Measurements from ENCODE around the gene ZNF507. TPM values are rescaled to one million over a fixed set of nuclear protein-coding genes. Genes with fewer than 3 reads are reported as not detected.

Gene ZNF507
- total RNA-seq, 1 donor from 2014 or later = 22.2 TPM

- Mint-ChIP-seq H3K27ac (ENCODE audit: unreplicated experiment) (no peak overlapping the region), H3K9me3 (ENCODE audit: unreplicated experiment) (no peaks in the 10 kb centered on the region), H3K4me3 (ENCODE audit: unreplicated experiment) (no peak overlapping the region), H3K27me3 (ENCODE audit: unreplicated experiment) (peaks cover 2% of the 10 kb centered on the region), H3K36me3 (ENCODE audit: low read depth, unreplicated experiment) (no peaks in the 10 kb centered on the region), H3K4me1 (ENCODE audit: unreplicated experiment) (no peaks in the 10 kb centered on the region)
- TF ChIP-seq CTCF (IDR thresholded peaks at IDR 0.05; ENCODE audit: unreplicated experiment) = no peak
- DNase-seq (ENCODE audit: low spot score) = no peak
These were observed 43.0 kb downstream of the ZNF507 start for GRCh38 chr19:32388393-32388855.

GRCh38 chr19:32392901-32393300 is 47.5 kb downstream of the ZNF507 start:
- TF ChIP-seq CTCF (IDR thresholded peaks at IDR 0.05; ENCODE audit: unreplicated experiment) = no peak
- DNase-seq (ENCODE audit: low spot score) = no peak
- H3K4me3 Mint-ChIP-seq (ENCODE audit: unreplicated experiment) = no peak overlapping the region
- H3K9me3 Mint-ChIP-seq (ENCODE audit: unreplicated experiment) = no peaks in the 10 kb centered on the region
- H3K27ac Mint-ChIP-seq (ENCODE audit: unreplicated experiment) = no peak overlapping the region
- H3K36me3 Mint-ChIP-seq (ENCODE audit: low read depth, unreplicated experiment) = no peaks in the 10 kb centered on the region
- no peaks in the 10 kb centered on the region for H3K4me1 Mint-ChIP-seq (ENCODE audit: unreplicated experiment)
- H3K27me3 Mint-ChIP-seq (ENCODE audit: unreplicated experiment) = peaks cover 2% of the 10 kb centered on the region

GRCh38 chr19:32396046-32396652 is 50.7 kb downstream of the ZNF507 start:
- no peaks in the 10 kb centered on the region for H3K36me3 Mint-ChIP-seq (ENCODE audit: low read depth, unreplicated experiment)
- peaks cover 4% of the 10 kb centered on the region for H3K27me3 Mint-ChIP-seq (ENCODE audit: unreplicated experiment)
- H3K4me3 Mint-ChIP-seq (ENCODE audit: unreplicated experiment) = no peak overlapping the region
- no peaks in the 10 kb centered on the region for H3K9me3 Mint-ChIP-seq (ENCODE audit: unreplicated experiment)
- no peak for DNase-seq (ENCODE audit: low spot score)
- H3K27ac Mint-ChIP-seq (ENCODE audit: unreplicated experiment) = no peak overlapping the region
- no peaks in the 10 kb centered on the region for H3K4me1 Mint-ChIP-seq (ENCODE audit: unreplicated experiment)
- no peak for TF ChIP-seq CTCF (IDR thresholded peaks at IDR 0.05; ENCODE audit: unreplicated experiment)

- Mint-ChIP-seq H3K27me3 (ENCODE audit: unreplicated experiment) (peaks cover 6% of the 10 kb centered on the region), H3K27ac (ENCODE audit: unreplicated experiment) (no peak overlapping the region), H3K4me3 (ENCODE audit: unreplicated experiment) (no peak overlapping the region), H3K4me1 (ENCODE audit: unreplicated experiment) (no peaks in the 10 kb centered on the region), H3K36me3 (ENCODE audit: low read depth, unreplicated experiment) (no peaks in the 10 kb centered on the region), H3K9me3 (ENCODE audit: unreplicated experiment) (no peaks in the 10 kb centered on the region)
- DNase-seq (ENCODE audit: low spot score) = no peak
- no peak for TF ChIP-seq CTCF (IDR thresholded peaks at IDR 0.05; ENCODE audit: unreplicated experiment)
These were observed 52.3 kb downstream of the ZNF507 start for GRCh38 chr19:32397671-32398101.

- DNase-seq (ENCODE audit: low spot score) = no peak
- Mint-ChIP-seq H3K4me3 (ENCODE audit: unreplicated experiment) (no peak overlapping the region), H3K36me3 (ENCODE audit: low read depth, unreplicated experiment) (peaks cover 6% of the 10 kb centered on the region), H3K27ac (ENCODE audit: unreplicated experiment) (no peak overlapping the region), H3K9me3 (ENCODE audit: unreplicated experiment) (no peaks in the 10 kb centered on the region), H3K27me3 (ENCODE audit: unreplicated experiment) (peaks cover 11% of the 10 kb centered on the region), H3K4me1 (ENCODE audit: unreplicated experiment) (peaks cover 12% of the 10 kb centered on the region)
- TF ChIP-seq CTCF (IDR thresholded peaks at IDR 0.05; ENCODE audit: unreplicated experiment) = no peak
These were observed 56.6 kb downstream of the ZNF507 start for GRCh38 chr19:32401992-32402391.

Measured in endothelial cell (in vitro differentiated cells).